Transverse colon (tissue), 4 donors: Measurements from ENCODE around the gene OR2F2.

Source experiments
- CTCF ChIP-seq, 5 experiments: fragments of 200-600 bp in 3 of 5; fragments of 450-650 bp in 2 of 5; sonication (generic) in 3 of 5; IDR thresholded peaks; 1 replicate in 2 of 5; 2 replicates in 3 of 5; pipeline ENCODE4 v1.5.1; 2016 to 2017; ENCODE audit warnings: antibody characterized with exemption in 5 of 5, inconsistent platforms in 3 of 5, mild to moderate bottlenecking in 2 of 5, moderate library complexity in 1 of 5
- EP300 ChIP-seq: sonication (generic); formaldehyde crosslinking; IDR thresholded peaks from one replicate; pipeline ENCODE4 v1.6.1; 2017; ENCODE audit warnings: antibody characterized with exemption, low read depth
- POLR2A ChIP-seq: fragments of 450-650 bp; IDR thresholded peaks from one replicate; pipeline ENCODE4 v1.6.1; 2016; ENCODE audit warnings: antibody characterized with exemption, mild to moderate bottlenecking, moderate library complexity
- POLR2AphosphoS5 ChIP-seq, 3 donors: sonication (generic); formaldehyde crosslinking; IDR thresholded peaks; one replicate each; pipeline ENCODE4 v1.6.1; 2016; ENCODE audit warnings: antibody characterized with exemption in 3 of 3

DNA sequence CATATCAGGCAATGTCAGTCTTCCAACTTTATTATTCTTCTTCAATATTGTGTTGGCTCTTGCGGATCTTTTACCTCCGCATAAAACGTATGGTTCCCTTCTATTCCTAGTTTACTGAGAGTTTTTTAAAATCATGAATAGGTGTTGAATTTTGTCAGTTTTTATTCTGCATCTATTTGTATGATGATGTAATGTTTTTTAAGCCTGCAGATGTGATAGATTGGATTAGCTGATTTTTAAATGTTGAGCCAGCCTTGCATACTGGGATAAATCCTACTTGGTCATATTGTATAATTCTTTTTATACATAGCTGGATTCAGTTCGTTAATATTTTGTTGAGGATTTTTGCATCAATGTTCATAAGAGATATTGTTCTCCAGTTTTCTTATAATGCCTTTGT is 10.4 kb downstream of the OR2F2 start:
- TF ChIP-seq POLR2A (no peak), CTCF (IDR thresholded peaks at IDR 0.05) (no peak), POLR2AphosphoS5 (IDR thresholded peaks at IDR 0.05) (no peak), EP300 (no peak)
